SKM-1 (cell line): Measurements from ENCODE around the gene TCIRG1.
A peak's percentile ranks its signal among the peaks of the same experiment; 100 is the strongest.

ENCODE experiments used
- DNase-seq: peaks from one replicate; lab custom pipeline; 2025; ENCODE audit not compliant: unreplicated experiment; lab: John Stamatoyannopoulos, UW

The TCIRG1 gene

DNA sequence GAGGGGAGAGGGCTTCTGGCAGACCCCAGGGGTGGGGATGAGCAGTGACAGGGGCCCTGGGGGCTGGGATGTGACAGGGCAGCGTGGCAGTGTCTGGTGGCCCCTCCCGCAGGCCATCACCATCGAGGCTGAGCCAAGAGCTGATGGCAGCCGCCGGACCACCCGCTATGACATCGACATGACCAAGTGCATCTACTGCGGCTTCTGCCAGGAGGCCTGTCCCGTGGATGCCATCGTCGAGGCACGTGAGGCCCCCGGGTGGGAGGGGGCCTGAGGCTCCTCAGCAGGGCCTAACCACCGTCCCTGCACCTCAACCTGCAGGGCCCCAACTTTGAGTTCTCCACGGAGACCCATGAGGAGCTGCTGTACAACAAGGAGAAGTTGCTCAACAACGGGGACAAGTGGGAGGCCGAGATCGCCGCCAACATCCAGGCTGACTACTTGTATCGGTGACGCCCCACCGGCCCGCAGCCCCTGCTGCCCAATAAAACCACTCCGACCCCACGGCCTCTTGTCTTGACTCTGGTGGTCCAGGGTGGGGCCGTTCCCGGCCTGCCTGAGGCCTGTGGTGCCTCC lies 2.6 kb upstream of the TCIRG1 start:
- DNase-seq, result no peak

DNA sequence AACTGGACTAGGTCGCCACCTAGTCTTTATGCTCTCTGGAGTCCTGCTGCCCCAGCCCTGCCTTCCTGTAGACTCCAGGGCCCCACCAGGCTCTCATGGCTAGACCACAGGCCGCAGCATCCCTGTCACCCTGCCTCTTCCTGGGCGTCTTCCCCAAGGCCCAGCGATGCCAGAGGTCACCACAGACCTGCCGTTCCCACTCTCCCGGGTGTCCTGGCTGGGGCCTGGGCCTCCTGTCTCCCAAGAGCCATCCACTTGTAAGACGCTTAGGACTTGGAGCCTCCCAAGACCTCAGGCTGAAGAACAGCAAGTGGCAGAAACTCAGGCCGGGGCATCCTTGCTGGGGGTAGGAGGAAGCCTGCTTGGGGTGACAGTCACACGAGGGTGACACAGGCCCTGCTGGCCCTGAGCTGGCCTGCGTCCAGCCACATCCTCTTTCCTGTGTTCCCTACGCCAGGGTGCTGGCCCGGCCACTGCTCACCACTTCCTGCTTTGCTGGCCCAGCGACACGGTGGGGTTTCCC lies 2.0 kb upstream of the TCIRG1 start:
- DNase-seq, result peak; percentile 29

DNA sequence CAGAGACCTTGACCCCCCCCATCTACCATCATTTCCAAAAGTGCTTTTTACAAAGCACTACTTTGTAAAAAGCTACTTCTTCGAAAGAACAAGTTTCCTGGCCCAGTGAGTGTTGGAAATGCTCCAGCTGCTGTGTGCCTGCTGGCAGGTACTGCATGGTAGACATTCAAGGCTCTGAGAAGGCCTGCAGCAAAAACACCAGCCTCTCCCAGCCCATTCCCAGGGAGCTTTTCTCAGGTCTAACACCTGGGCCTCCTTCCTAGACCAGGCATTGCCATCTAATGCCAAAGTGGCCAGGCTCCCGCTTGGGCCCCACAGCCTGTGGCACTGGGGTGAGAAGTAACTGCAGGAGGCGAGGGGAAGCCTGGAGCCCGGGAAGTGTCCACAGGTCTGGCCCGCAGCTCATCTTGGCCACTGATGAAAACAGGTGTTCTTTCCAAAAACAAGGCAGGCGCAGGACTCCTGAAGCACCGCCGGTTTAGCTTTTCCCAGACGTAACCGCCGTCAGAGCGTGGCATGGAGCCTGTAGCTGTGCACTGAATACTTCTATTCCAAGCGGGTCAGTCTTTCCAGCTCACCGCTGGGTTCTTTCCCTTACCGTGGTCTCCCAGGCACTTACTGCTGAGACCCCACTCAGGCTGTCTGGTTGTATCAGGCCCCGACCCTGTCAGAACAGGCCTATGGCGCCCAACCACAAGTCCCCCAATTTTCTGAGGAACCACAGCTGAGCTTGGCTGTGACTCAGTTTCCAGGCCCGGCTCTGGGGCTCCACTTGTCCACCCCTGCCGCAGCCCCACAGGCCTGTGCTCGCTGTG lies 1.2 kb upstream of the TCIRG1 start:
- no peak for DNase-seq

DNA sequence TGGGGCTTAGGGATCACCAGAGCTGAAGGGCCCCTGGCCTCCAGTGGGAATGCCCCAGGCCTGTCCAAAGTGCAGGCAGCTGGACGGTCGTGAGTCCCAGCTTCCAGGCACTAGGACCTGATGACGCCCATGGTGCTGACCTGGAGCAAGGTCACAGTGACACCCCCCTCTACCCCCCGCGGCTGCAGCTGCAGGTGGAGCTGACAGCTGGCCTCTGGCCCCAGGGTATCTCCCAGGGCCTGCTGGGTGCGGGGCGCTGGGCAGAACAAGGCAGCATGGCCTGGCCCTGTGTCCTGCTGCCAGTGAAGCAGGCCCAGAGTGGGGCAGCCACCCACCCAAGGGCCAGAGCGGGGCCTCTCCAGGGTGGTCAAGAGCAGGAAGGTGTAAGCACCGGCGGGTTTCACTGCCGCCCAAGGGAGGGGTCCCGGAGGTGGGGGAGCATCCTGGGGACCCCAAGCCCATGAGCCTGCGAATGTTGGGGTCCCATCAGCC lies 553 bp upstream of the TCIRG1 start:
- no peak for DNase-seq

DNA sequence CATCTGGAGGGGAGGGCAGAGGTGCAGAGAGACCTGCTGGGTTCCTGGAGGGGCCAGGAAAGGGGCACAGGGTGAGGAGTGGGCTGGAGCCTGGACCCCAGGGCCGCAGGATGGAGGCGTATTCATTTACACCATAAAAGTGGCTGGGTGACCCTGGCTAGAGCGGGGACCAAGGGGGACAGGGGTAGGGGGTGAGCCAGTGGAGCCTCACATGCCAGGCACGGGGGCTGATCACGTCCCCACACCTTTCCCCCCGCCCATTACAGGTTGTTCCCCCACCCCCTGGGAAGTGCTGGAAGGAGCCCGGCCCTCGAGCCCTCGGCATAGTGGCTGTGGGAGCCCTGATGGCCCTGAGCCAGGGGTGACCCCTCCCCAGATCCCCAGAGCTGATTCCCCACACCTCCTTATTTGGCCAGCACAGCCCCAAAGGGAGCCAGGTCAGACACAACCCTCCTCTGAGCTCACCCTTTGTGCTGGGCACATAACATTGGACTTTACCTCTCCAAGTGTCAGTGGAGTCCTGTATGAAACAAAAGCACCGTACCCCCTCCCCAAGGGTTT lies 781 bp downstream of the TCIRG1 start:
- DNase-seq, result no peak

DNA sequence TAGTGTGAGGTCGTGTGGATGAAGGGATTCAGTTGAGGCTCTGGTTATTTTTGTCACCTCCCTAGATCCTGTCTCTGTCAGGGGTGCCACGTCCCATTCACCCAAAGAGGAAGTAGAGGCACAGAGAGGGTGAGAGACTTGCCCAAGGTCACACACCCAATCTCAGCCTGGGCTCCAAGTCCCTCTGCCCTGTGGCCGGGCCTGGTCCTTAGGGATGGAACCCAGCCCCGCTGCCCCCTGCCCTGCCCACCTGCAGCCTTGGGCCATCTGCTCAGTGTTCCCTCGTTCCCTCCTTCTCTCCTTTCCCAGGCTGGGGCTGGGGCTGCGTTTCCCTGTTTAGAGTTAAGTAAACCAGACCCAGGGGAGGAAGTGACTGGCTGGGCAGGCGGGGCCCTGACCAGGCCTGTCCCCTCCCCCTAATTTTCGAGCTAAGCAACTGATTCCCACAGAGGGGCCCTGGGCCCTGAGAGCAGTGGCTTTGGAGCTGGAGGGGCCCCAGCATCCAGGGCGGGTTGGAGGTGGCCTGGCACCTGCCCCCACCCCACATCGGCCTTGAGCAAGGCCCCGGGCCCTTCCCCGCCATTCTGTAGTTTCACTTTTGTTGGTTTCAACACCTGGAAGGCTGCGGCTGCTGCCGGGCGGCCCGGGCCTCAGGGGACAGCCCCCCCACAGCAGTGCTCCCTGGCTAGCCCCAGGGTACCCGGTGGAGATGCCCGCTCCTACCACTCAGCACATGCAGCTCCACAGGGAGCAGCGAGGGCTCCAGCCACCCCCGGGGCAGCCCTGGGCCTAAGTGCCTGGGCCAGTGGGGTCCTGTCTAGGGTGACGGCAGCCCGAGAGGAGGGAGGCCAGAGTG lies 1.5 kb downstream of the TCIRG1 start:
- DNase-seq, result peak; percentile 82

DNA sequence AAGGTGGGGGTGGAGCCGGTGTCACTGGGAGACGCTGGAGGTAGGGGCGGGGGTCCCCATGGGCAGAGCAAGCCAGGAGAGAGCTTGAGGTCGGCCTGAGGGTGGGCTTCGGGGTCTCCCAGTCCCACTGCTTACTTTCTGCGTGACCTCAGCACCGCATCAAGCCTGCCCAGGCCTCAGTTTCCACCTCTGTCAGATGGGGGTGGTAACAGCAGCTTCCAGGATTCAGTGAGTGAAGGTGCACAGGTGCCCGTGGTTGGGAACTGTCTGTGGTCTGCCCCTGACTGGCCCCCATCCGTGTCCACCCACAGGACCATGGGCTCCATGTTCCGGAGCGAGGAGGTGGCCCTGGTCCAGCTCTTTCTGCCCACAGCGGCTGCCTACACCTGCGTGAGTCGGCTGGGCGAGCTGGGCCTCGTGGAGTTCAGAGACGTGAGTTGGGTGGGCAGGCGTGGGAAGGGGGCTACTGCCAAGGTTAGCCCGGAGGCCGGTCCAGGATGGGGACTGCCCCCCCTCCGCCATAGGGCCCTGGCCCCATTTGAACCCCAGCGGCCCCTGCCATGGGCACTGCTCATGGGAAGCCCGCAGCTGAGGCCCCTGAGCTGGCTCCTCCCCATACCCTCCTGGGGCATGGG lies 2.2 kb downstream of the TCIRG1 start:
- DNase-seq, result no peak

DNA sequence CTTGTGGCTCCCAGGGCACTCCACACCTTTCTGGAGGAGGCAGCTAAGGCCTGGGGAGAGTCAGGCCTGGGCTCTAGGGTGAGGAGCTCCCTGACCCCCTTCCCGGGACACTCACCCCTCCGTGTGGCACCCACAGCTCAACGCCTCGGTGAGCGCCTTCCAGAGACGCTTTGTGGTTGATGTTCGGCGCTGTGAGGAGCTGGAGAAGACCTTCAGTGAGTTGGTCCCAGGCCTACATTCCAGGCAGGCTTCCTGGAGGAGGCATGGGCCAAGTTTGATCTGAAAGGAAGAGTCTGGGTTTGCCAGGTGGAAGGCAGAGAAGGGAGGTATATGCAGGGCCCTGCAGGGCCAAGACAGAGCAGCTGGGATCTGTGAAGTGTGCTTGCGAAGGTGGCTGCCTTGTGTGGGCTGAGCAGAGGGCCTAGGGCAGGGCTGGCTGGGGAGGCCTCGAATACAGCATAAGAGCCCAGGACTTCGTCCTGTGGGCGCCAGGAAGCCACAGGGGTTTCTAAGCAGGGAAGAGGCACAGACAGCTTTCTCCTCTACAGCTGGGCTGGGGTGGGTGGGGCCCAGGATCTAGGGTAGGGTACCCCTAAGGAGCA lies 2.9 kb downstream of the TCIRG1 start:
- DNase-seq, result no peak

DNA sequence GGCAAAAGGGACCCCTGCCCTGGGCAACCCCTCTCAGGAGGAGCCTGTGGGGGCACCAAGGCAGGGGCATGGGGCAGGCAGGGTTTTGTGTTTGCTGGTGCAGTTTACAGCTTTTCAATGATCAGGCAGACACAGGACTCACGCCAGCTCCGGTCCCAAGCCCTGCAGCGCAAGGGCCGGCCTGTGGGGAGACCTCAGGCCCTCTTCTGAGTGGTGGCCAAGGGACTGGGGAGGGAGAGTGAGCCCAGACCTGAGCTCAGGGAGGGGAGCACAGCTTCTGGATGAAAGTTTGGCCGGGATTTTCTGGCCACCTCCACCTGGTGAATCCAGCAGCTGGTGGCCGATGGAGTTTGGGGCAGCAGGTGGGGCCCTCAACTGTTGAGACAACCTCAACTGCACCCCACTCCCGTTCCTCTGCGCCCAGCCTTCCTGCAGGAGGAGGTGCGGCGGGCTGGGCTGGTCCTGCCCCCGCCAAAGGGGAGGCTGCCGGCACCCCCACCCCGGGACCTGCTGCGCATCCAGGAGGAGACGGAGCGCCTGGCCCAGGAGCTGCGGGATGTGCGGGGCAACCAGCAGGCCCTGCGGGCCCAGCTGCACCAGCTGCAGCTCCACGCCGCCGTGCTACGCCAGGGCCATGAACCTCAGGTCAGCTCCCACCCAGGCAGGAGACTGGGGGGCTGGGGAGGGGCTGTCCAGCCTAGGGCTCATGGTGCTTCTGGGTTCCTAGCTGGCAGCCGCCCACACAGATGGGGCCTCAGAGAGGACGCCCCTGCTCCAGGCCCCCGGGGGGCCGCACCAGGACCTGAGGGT lies 3.6 kb downstream of the TCIRG1 start:
- no peak for DNase-seq

DNA sequence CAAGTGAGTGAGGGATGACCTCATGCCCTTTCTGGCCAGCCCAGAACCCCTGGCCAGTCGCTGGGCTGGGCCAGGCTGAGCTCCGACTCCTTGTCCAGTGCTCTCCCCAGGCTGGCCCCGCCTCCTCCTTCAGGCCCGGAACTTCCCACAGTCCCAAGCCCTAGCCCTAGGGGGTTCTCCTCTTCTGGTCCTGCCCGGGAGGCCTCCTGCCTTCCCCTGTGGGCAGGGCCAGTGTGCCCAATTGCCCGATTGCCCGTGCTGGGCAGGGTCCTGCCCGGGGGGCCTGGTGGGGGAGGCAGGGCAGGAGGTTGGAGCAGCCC lies 4.2 kb downstream of the TCIRG1 start:
- no peak for DNase-seq

DNA sequence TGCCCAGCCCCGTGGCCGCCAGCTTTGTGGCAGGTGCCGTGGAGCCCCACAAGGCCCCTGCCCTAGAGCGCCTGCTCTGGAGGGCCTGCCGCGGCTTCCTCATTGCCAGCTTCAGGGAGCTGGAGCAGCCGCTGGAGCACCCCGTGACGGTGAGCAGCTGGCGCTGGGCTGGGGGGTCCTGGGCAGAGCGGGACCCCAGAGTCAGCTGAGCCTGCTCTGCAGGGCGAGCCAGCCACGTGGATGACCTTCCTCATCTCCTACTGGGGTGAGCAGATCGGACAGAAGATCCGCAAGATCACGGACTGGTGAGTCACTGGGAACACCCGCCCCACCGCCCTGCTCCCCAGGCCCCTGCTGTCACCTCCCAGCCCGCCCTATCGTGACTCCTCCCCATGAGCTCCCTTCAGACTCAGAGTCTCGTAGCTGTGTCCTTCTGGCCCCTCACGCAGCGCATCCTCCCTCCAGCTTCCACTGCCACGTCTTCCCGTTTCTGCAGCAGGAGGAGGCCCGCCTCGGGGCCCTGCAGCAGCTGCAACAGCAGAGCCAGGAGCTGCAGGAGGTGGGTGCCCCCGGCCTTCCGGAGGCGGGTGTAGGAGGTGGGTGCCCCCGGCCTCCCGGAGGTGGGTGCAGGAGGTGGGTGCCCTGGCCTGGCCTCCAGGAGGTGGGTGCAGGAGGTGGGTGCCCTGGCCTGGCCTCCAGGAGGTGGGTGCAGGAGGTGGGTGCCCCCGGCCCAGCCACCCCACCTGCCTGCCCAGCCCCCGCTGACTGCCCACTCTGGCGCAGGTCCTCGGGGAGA lies 4.7 kb downstream of the TCIRG1 start:
- no peak for DNase-seq

DNA sequence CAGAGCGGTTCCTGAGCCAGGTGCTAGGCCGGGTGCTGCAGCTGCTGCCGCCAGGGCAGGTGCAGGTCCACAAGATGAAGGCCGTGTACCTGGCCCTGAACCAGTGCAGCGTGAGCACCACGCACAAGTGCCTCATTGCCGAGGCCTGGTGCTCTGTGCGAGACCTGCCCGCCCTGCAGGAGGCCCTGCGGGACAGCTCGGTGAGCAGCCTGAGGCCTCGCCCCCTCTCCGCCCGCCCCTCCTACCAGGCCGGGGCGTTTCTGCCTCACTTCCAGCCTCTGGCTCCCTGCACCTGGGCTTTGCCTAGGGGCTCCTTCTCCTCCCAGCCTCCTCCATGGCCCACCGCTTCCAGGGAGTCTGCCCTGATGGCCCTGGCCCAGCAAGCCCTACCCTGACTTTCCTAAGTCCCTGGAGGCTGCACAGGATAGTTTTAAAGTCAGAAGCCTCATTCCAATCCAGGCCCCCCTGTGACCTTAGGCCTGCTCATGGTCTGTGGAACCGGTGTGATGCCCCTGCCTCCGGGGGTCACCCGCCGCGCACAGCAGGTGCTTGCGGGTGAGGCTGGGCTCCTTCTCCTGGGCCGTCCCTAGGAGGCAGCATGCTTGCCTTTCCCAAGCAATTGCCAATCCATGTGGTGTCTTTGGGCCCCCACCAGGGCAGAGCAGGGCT lies 5.5 kb downstream of the TCIRG1 start:
- DNase-seq, result no peak

DNA sequence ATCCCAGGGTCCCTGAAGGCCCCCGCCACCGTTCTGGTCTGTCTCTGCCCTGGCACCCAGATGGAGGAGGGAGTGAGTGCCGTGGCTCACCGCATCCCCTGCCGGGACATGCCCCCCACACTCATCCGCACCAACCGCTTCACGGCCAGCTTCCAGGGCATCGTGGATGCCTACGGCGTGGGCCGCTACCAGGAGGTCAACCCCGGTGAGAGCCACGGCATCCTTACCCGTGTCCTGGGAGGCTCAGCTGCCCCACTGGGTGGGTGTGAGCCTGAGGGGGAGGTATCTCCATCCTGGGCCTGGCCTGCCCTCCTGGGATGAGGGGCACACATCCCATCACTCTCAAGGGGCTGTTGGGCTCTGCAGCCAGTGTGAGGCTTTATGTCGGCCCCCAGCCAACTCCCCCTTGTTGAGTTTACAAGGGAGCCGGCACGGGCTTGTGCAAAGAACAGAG lies 6.1 kb downstream of the TCIRG1 start:
- DNase-seq, result no peak

DNA sequence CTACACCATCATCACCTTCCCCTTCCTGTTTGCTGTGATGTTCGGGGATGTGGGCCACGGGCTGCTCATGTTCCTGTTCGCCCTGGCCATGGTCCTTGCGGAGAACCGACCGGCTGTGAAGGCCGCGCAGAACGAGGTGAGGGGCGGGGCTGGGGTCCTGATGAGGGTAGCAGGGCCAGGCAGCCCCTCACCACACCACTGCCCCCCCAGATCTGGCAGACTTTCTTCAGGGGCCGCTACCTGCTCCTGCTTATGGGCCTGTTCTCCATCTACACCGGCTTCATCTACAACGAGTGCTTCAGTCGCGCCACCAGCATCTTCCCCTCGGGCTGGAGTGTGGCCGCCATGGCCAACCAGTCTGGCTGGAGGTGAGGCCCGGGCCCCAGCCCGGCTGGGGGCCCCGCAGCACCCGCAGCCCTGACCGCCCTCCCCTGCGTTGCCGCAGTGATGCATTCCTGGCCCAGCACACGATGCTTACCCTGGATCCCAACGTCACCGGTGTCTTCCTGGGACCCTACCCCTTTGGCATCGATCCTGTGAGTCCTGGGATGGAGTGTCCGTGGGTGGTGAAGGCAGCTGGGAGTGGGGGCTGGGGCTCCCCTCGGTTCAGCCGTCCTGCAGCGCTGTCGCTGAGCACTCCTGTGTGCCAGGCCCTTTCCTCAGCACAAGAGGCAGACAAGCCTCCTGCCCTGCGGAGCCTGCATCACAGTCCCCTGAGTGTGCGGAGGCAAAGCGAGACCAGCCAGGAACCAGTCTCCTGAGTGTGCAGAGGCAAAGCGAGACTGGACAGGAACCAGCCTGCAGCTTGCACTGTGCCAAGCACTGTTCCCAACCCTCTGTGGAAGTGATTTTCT lies 8.8 kb downstream of the TCIRG1 start:
- no peak for DNase-seq

DNA sequence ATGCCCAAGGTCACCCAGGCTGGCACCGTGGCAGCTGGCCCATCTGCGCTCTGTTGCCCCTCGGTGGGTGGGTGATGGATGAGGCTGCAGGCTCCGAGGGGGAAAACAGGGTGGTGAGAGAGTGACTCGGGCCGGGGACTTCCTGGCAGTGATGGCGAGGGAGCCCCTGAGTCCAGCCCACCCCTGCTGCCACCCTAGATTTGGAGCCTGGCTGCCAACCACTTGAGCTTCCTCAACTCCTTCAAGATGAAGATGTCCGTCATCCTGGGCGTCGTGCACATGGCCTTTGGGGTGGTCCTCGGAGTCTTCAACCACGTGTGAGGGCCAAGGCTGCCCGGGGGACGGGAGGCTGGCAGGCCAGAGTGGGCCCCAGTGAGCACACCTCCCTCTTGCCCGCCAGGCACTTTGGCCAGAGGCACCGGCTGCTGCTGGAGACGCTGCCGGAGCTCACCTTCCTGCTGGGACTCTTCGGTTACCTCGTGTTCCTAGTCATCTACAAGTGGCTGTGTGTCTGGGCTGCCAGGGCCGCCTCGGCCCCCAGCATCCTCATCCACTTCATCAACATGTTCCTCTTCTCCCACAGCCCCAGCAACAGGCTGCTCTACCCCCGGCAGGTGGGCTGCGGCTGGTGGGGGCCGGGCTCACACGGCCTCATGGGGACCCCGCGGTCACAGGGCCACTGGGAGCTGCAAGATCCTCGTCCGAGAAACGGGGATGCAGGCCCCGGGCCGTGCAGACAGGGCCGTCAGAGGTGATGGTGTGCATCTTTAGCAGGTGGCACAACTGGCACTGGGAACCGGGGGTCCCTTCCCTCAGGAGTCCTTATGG lies 10.1 kb downstream of the TCIRG1 start:
- DNase-seq, result no peak
